Hematopoietic multipotent progenitor cell (in vitro differentiated cells): ENCODE measurements around the gene EHBP1. TPM values are rescaled to one million over a fixed set of nuclear protein-coding genes. Genes with fewer than 3 reads are reported as not detected.
A peak's percentile ranks its signal among the peaks of the same experiment; 100 is the strongest.

Source experiments
- DNase-seq, 3 donors: peaks; one replicate each; pipeline ENCODE4 v3.0.0-alpha.2; 2011 to 2015; ENCODE audit warnings: low read depth in 2 of 3, low spot score in 2 of 3
- total RNA-seq: library from RNA; depleted of rRNA; stranded (reverse); fragments of >200 nt; gene quantifications from one replicate; pipeline ENCODE4 v1.2.3, GENCODE V29; 2012

EHBP1 gene
- 14.5 TPM for total RNA-seq

GRCh38 chr2:62705007-62705829 is at the start of gene EHBP1:
Gene EHBP1 (plus strand): TSS chr2:62705713. CDS start chr2:62707192, 1,479 bp downstream.
- peak; percentile 92 to 99 (median 99) for DNase-seq

DNA sequence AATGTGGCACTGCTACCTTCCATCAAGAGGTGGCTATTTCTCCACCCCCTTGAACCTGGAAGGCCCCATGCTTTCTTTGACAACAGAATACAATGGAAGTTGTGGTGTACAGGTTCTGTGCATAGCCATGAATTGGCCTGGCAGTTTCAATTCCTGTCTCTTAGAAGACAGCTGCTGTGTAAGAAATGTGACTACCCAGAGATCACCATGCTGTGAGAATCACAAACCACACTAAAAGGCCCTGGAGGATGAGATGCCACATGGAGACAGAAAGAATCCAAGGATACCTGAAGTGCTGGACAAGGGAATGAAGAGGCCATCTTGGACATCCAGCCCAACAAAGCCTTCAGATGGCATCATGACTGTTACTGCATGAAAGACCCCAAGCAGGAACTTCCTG is 47.7 kb upstream of the EHBP1 start:
- DNase-seq: no peak

DNA sequence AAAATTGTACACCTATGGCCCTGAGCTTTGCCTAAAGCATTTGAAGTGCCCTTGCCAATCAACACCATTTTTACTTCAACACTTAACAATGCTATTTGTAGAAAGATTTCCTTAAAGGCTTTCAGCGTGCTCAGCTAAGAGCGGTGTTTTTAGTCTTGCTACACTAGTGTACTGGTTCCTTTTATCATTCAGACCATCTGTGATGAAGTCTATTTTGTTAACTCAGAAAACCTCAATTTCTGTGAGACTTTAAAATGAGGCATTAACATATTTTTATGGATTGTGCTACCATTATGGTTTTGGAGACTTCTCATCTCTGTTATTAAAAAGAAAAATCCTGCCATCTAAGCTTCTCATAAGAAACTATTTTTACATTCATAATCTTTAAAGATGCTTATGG is 46.6 kb upstream of the EHBP1 start:
- no peak for DNase-seq

DNA sequence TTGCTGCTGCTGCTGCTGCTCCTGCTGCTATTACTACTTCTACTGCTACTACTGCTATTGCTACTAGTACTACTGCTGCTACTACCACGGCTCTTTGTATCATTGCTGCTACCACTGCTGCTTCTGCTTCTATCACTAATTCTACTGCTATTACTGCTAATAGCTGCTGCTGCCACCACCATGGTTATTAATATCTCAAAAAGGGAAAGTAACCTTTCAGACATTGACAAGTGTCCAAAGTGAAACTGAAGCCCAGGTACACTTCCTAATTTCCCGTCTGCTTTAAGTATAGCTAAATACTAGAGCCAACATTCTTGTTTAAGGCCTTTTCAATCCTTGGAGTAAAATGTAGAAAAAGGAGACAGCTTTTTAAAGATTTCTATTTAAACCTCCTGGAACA is 45.4 kb upstream of the EHBP1 start:
- DNase-seq: no peak

- no peak for DNase-seq
Measured at GRCh38 chr2:62660582-62661262, 44.8 kb upstream of the EHBP1 start.

GRCh38 chr2:62661263-62661635 is 44.3 kb upstream of the EHBP1 start:
- no peak for DNase-seq

DNA sequence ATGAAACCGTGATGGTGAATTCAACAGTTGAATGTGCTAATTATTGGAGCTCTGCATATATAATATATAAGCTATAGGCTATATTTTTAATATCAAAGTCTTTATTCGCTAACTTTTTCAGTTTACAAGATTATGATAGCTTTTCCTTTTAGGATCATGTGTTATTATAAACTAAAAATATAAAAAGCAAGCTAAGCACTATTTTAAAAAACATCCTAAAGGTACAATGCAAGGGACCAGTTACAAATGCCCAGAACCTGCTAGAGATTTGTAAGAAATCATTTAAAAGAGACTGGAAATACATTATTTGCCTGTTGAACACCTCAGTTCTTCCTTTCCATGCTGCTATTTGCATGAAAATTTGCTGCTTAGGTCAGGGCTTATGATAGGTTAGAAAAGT is 43.4 kb upstream of the EHBP1 start:
- DNase-seq: no peak

DNA sequence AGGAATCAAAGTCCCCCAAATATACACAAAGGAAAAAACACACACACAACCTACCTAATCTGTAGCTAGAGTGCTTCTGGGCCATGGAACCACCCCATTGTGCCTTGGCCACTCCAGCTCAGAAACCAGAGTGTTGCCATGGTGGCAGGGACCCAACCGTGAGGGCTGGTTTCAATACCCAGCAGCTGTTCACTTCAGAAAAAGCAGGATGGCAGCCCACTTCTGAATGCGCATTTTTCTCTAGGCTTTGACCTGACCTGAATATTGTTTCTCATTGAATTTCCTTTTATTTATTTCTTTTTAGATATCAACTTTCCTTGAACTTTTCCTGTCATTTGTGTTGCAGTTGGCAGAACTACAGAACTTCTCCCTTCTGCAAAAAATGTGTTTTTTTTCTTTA is 43.0 kb upstream of the EHBP1 start:
- DNase-seq: no peak

DNA sequence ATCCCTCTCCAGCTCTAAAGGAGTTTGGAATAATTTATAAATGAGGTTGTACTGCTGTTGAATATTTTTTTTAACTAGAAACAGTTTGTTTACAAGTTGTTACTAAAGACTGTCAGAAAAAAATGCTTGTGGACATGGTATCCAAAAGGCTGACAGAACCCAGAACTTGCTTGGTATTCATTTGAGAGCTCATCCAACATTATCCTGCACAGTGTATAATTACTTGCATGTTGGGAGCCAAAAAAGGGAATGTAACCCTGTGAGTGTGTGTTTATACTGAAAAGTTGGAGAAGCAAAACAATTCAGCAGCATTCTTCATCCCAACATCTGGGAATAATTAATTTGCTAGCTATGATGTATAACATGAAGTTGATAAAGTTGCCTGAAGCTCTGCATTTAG is 42.1 kb upstream of the EHBP1 start:
- DNase-seq: no peak

DNA sequence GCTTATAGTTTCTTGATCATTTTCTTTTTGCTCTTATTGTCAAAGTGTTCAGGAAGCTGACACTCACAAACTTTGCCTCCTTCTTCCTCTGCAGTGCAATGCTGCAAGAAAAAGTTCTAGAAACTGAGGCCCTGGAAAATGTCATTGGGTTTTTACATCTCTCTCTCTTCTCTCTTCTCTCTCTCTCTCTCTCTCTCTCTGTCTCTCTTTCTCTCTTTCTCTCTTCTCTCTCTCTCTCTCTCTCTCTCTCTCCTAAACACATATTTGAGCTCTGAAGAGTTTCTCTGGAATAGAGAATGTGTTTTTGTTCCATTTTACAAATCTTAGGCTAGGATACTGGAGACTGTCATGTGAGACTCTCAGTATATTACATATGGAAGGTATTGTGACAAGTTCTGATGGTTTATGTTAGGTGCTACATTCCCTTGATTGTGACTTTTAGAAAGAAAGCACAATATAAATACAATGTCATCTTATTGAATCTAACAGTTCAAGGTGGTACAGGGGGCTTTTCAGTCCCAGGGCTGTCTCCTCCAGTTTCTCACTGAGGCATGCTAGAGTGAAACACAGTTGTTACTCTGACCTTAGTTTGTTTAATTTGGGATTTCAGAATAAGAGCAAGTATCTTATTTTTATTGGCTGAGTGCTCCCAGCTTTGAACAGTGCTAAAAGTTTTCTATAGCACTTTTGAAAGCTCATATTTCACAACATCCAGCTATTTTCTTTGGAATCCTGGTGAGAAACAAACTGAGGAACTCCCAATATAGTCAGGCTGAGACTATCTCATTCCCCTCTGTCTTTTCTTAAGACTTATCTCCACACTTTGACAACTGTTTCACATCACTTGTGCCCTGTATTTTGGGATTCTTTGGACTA is 41.4 kb upstream of the EHBP1 start:
- DNase-seq: no peak

DNA sequence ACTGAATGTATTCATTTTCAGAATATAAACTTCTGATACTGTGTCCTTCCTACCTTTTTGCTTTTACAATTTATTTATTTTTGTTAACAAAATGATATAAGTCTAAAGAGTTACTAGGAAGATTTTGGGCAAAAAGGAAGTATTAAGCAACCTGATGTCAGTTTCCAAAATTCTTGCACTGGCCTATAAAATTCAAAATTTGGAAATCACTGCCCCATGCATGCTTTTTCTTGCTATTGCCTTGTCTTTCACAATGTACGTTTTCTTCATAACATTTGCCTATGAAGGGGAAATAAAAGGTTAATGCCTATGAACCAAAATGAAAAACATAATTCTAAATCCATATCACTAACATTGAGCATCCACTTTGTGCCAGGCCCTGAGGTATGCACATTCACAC is 40.1 kb upstream of the EHBP1 start:
- no peak for DNase-seq

GRCh38 chr2:62669180-62669579 is 36.3 kb upstream of the EHBP1 start:
- no peak for DNase-seq

GRCh38 chr2:62672601-62673000 is 32.9 kb upstream of the EHBP1 start:
- DNase-seq: no peak

DNA sequence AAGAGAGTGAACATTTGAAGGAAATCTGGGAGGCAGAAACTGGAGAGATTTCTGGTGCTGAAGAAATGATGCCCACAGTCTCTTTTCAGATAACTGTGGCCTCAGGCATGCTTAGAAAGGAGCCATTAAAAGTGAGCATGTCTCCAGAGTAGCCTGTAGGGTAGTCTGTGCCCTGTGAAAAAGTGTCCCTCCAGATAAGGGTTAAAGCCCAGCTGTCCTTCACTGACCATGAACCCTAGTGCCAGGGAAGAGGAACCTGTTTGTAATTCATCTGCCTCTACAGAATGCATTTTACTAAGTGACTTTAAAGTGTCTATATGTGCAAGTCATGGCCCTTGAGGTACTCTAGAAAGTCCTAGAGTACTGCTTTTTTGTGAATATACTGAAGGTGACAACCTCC is 30.5 kb upstream of the EHBP1 start:
- no peak for DNase-seq

DNA sequence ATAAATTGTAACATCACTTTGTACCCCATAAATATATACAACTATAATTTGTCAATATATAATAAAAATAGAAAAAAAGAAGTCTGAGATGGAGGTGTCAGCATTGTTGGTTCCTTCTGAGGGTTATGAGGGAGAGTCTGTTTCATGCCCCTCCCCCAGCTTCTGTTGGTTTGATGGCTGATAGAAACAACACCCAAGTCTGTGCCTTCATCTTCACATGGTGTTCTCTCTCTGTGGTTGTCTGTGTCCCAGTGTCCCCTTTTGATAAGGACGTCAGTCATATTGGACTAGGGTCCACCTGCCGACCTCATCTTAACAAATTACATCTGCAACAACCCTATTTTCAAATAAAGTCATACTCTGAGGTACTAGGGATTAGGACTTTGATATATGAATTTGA is 20.3 kb upstream of the EHBP1 start:
- DNase-seq: no peak

DNA sequence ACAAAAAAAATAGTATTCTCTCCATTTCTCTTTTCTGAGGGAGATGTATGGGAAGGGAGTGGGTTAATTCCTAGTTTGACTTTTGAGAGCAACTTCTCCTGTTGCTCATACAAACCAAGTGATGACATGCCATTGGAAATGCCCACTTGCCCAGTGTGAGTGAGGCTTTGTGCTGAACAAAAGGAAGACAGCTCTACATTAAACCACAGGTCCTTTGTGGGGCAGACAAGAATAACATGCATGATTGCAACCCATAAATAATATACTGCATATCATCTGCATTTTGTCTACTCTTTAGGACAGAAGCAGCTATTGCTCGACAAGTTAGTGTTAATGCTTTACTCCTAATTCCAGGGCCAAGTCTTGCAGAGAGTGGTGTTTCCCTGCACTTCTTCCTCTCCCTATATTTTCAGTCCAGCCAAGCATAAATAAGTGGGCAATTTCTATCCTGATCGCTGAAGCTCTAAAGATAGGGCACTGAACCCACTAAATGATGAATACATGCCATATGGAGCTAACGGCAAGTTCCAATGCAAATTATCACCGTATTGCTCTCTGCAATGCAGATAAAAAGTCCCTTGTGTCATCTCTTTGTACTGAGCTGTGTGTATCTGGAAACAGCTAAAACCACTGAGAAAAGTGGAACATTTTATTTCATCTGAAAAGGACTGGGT is 19.4 kb upstream of the EHBP1 start:
- DNase-seq: no peak

GRCh38 chr2:62687636-62688035 is 17.9 kb upstream of the EHBP1 start:
- DNase-seq: no peak

DNA sequence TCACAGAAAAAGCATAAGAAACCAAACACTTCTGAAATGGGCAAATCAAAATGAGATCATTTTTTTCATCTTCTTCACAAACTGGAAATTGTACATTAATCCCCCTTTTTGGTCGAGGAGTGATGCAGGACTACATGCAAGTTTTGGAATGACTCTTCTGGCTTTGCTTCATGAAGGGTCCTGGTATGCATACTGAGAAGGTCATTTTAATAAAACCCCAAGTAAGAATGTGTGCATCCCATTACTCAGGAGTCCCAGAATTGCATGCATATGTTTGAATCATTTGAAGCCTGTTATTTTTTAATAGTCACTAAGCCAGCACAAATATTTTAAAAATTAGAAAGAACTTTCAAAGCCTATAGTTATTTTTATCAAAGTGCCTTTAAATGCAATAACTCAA is 16.7 kb upstream of the EHBP1 start:
- DNase-seq: no peak

- no peak for DNase-seq
Measured at GRCh38 chr2:62691186-62691585, 14.3 kb upstream of the EHBP1 start.

DNA sequence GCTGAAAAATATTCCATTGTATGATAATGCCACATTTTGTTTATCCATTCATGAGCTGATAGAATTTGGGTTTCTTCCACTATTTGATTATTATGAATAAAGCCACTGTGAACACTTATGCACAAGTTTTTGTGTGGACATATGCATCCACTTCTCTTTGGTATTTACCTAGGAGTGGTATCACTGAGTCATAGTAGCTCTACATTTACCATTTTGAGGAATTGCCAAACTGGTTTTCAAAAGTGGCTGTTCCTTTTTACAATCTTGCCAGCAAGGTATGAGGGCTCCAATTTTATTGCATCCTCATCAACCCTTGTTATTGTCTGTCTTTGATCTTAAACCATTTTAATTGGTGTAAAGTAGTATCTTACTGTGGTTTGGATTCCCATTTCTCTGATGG is 13.3 kb upstream of the EHBP1 start:
- no peak for DNase-seq

- no peak for DNase-seq
Measured at GRCh38 chr2:62698653-62699052, 6.9 kb upstream of the EHBP1 start.
